Esophagus squamous epithelium (tissue), 4 donors: ENCODE measurements around the gene NRG3.

Experiments used
- POLR2A ChIP-seq, 4 donors: fragments of 450-650 bp; IDR thresholded peaks; one replicate each; pipeline ENCODE4 v1.6.1; 2017; ENCODE audit warnings: antibody characterized with exemption in 4 of 4, mild to moderate bottlenecking in 4 of 4, moderate library complexity in 3 of 4
- TF ChIP-seq, protein P1 (sequence below), 6 experiments: fragments of 450-650 bp in 4 of 6; fragments of 200-600 bp in 2 of 6; sonication (generic) in 2 of 6; IDR thresholded peaks; one replicate each; pipeline ENCODE4 v1.5.1; 2016 to 2019; ENCODE audit warnings: antibody characterized with exemption in 6 of 6, mild to moderate bottlenecking in 4 of 6, moderate library complexity in 4 of 6

DNA sequence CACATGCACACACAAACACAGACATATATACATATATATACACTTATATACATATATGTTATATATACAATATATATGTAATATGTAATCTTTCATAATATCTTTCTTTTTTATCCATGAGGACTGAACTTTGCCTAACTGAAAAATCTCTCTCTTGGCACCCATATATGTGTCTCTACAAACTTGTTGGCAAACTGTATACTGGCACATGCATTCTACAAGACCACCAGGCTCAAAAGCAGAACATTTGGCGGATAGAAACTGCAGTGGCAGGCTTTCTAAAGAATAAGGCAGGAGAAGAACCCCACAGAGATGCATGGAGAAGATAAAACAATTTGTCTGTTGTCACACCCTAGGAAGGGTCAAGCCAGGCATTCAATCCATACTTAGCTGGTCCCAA is 165.3 kb downstream of the NRG3 start:
- TF ChIP-seq, protein P1, sequence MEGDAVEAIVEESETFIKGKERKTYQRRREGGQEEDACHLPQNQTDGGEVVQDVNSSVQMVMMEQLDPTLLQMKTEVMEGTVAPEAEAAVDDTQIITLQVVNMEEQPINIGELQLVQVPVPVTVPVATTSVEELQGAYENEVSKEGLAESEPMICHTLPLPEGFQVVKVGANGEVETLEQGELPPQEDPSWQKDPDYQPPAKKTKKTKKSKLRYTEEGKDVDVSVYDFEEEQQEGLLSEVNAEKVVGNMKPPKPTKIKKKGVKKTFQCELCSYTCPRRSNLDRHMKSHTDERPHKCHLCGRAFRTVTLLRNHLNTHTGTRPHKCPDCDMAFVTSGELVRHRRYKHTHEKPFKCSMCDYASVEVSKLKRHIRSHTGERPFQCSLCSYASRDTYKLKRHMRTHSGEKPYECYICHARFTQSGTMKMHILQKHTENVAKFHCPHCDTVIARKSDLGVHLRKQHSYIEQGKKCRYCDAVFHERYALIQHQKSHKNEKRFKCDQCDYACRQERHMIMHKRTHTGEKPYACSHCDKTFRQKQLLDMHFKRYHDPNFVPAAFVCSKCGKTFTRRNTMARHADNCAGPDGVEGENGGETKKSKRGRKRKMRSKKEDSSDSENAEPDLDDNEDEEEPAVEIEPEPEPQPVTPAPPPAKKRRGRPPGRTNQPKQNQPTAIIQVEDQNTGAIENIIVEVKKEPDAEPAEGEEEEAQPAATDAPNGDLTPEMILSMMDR (IDR thresholded peaks at IDR 0.05): no peak
- TF ChIP-seq POLR2A (IDR thresholded peaks at IDR 0.05): no peak
